ENCODE results near the gene MAML3.

Gene MAML3

DNA sequence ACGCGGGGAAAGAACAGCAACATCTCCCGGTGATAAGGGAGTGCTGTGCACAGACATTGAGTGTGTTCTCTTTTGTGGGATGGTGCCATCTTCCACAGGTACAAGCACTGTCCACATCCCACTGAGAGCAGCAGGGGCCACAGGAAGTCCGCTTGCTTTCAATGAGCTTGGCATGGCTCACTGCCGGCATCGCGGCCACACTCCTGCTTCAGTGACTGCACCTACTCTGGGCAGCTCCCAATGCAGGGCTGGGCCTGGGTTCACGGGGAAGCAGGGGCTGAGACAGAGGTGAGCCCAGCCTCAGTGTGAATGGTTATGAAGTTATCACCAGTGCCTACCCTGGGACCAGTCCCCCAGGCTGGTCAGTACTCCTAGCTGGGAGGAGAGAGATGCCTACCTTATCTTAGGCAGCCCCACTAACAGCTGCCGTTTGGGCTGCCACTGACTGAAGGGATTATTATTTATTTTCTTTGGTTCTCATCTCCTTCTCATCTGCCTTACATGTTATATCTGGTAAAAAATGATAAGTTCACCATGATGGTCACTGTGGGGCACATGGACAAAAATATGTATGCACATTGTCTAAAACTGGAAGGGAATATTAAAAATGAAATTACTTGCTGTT, 389.2 kb downstream of the MAML3 start:
- Mint-ChIP-seq H3K36me3 (ENCODE audit: low read depth) (no peaks in the 10 kb centered on the region), H3K9me3 (no peaks in the 10 kb centered on the region), H3K27ac (no peak overlapping the region), H3K4me3 (no peak overlapping the region), H3K4me1 (ENCODE audit: low read depth) (no peaks in the 10 kb centered on the region), H3K27me3 (no peaks in the 10 kb centered on the region)
- DNase-seq, result no peak

- no peaks in the 10 kb centered on the region for H3K36me3 Mint-ChIP-seq (ENCODE audit: low read depth)
- H3K4me1 Mint-ChIP-seq (ENCODE audit: low read depth), result no peaks in the 10 kb centered on the region
- no peak for DNase-seq
- no peaks in the 10 kb centered on the region for H3K27me3 Mint-ChIP-seq
- H3K27ac Mint-ChIP-seq, result no peak overlapping the region
- no peak overlapping the region for H3K4me3 Mint-ChIP-seq
- H3K9me3 Mint-ChIP-seq, result no peaks in the 10 kb centered on the region
These were observed 389.8 kb downstream of the MAML3 start for GRCh38 chr4:139764182-139764581.

- no peaks in the 10 kb centered on the region for H3K36me3 Mint-ChIP-seq (ENCODE audit: low read depth)
- H3K4me3 Mint-ChIP-seq, result no peak overlapping the region
- no peaks in the 10 kb centered on the region for H3K27me3 Mint-ChIP-seq
- H3K4me1 Mint-ChIP-seq (ENCODE audit: low read depth), result no peaks in the 10 kb centered on the region
- H3K27ac Mint-ChIP-seq, result no peak overlapping the region
- no peaks in the 10 kb centered on the region for H3K9me3 Mint-ChIP-seq
- DNase-seq, result no peak
These were observed 390.3 kb downstream of the MAML3 start for GRCh38 chr4:139763672-139764071.

DNA sequence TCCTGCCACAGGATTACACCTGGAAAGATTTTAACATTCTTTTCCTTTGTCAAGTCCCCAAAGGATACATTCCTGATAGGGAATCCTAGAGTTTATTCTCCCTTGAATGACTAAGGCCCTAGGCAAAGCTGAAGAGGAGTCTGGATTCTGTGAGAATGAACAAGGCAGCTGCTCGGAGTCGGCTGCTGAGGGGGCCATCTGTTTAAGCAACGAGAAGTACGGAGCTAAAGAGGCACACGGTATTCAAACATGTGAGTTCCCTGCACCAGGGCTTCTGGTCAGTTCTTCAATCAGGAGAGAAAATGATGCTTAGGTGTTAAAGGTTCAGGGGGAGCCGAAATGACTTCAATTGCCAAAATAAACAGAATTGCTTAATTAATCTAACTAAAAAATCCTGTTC, 390.8 kb downstream of the MAML3 start:
- Mint-ChIP-seq H3K27ac (no peak overlapping the region), H3K4me1 (ENCODE audit: low read depth) (no peaks in the 10 kb centered on the region), H3K9me3 (no peaks in the 10 kb centered on the region), H3K36me3 (ENCODE audit: low read depth) (no peaks in the 10 kb centered on the region), H3K27me3 (no peaks in the 10 kb centered on the region), H3K4me3 (no peak overlapping the region)
- no peak for DNase-seq

DNA sequence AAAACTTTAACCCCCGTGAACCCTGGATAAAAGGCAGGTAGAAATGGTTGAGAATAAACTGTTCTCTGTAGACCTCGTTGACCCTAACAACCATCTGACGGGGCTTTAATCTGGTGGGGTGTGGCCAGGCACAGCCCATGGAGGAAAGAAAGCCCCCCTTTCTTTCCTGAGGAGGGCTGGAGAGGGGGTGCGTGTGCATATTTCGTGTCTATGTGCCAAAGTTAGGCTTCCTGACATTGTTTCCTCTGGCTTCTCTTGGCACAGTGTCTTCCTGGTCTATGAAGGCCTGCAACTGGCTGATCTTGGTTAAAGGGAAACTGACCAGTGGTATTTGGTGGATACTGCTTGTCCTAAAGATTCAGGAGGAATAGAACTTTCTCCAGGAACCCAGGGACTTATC, 391.3 kb downstream of the MAML3 start:
- Mint-ChIP-seq H3K9me3 (no peaks in the 10 kb centered on the region), H3K27ac (no peak overlapping the region), H3K4me1 (ENCODE audit: low read depth) (peaks cover 2% of the 10 kb centered on the region), H3K4me3 (no peak overlapping the region), H3K36me3 (ENCODE audit: low read depth) (no peaks in the 10 kb centered on the region), H3K27me3 (no peaks in the 10 kb centered on the region)
- no peak for DNase-seq

DNA sequence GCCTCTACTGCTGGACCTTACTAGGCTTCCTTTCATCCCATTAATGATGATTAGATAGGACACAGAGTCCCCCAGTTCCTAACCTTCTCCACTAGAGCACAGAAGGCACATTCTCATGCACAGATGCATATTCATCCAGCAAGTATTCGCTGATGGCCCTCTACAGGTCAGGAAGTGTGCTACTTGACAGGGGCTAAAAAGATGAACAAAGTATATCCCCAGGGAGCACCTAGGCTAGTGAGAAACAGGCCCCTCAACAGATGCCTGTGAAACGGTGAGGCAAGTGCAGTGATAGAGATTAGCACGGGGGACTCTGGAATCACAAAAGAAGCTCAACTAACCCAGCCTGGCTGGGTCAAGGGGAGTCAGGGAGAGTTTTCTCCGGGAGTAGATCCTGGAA, 392.5 kb downstream of the MAML3 start:
- no peaks in the 10 kb centered on the region for H3K27me3 Mint-ChIP-seq
- no peak overlapping the region for H3K27ac Mint-ChIP-seq
- peaks cover 2% of the 10 kb centered on the region for H3K4me1 Mint-ChIP-seq (ENCODE audit: low read depth)
- H3K36me3 Mint-ChIP-seq (ENCODE audit: low read depth), result no peaks in the 10 kb centered on the region
- no peak for DNase-seq
- H3K4me3 Mint-ChIP-seq, result no peak overlapping the region
- no peaks in the 10 kb centered on the region for H3K9me3 Mint-ChIP-seq

DNA sequence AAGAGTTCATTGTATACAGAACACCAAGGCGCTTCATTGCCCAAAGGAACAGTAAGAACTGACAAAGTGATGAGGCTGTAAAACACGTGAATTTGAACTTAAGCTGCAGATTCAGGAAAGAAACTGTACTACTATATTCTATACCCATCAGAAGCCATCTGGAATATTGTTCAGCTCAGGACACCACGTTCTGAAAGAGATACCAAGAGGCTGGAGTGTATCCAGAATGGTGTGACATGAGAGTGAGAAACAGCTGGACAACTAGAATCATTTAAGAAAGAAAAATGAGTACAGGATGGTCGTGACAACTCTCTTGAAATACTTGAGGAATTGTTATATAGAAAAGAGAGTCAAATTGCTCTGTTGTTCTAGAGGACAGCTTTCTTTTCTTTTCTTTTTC, 393.4 kb downstream of the MAML3 start:
- Mint-ChIP-seq H3K27ac (no peak overlapping the region), H3K9me3 (no peaks in the 10 kb centered on the region), H3K4me1 (ENCODE audit: low read depth) (peaks cover 2% of the 10 kb centered on the region), H3K4me3 (no peak overlapping the region), H3K36me3 (ENCODE audit: low read depth) (no peaks in the 10 kb centered on the region), H3K27me3 (no peaks in the 10 kb centered on the region)
- no peak for DNase-seq

GRCh38 chr4:139759097-139759496, 394.9 kb downstream of the MAML3 start:
- no peaks in the 10 kb centered on the region for H3K9me3 Mint-ChIP-seq
- peaks cover 2% of the 10 kb centered on the region for H3K4me1 Mint-ChIP-seq (ENCODE audit: low read depth)
- no peaks in the 10 kb centered on the region for H3K36me3 Mint-ChIP-seq (ENCODE audit: low read depth)
- no peak for DNase-seq
- no peaks in the 10 kb centered on the region for H3K27me3 Mint-ChIP-seq
- no peak overlapping the region for H3K27ac Mint-ChIP-seq
- no peak overlapping the region for H3K4me3 Mint-ChIP-seq

- DNase-seq, result no peak
- Mint-ChIP-seq H3K27ac (no peak overlapping the region), H3K36me3 (ENCODE audit: low read depth) (no peaks in the 10 kb centered on the region), H3K9me3 (no peaks in the 10 kb centered on the region), H3K4me1 (ENCODE audit: low read depth) (peaks cover 2% of the 10 kb centered on the region), H3K4me3 (no peak overlapping the region), H3K27me3 (no peaks in the 10 kb centered on the region)
These were observed 397.4 kb downstream of the MAML3 start for GRCh38 chr4:139756391-139757180.

DNA sequence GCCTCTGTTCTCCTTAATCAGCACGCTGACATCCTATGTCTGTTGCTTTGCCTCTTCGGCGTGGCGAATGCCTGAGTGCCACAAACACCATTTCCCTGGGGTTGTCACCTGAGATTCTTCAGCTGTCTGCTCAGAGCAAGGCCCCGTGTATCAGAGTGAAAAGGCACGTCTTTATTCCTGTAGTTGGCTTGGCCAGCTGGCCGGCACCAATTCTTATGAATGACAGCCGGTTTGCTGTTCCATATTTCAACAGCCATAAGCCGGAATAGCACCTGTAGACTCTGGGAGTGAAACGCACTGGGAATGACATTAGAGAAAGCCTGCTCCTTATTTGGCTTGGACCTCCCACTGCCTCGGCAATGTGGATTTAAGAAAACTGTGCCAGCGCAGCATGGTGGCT, 399.0 kb downstream of the MAML3 start:
- DNase-seq, result no peak
- Mint-ChIP-seq H3K27ac (no peak overlapping the region), H3K27me3 (no peaks in the 10 kb centered on the region), H3K9me3 (no peaks in the 10 kb centered on the region), H3K36me3 (ENCODE audit: low read depth) (no peaks in the 10 kb centered on the region), H3K4me3 (no peak overlapping the region), H3K4me1 (ENCODE audit: low read depth) (peaks cover 7% of the 10 kb centered on the region)

GRCh38 chr4:139753686-139754085, 400.3 kb downstream of the MAML3 start:
- peaks cover 7% of the 10 kb centered on the region for H3K4me1 Mint-ChIP-seq (ENCODE audit: low read depth)
- no peaks in the 10 kb centered on the region for H3K27me3 Mint-ChIP-seq
- DNase-seq, result no peak
- H3K36me3 Mint-ChIP-seq (ENCODE audit: low read depth), result no peaks in the 10 kb centered on the region
- no peaks in the 10 kb centered on the region for H3K9me3 Mint-ChIP-seq
- H3K27ac Mint-ChIP-seq, result no peak overlapping the region
- H3K4me3 Mint-ChIP-seq, result no peak overlapping the region

DNA sequence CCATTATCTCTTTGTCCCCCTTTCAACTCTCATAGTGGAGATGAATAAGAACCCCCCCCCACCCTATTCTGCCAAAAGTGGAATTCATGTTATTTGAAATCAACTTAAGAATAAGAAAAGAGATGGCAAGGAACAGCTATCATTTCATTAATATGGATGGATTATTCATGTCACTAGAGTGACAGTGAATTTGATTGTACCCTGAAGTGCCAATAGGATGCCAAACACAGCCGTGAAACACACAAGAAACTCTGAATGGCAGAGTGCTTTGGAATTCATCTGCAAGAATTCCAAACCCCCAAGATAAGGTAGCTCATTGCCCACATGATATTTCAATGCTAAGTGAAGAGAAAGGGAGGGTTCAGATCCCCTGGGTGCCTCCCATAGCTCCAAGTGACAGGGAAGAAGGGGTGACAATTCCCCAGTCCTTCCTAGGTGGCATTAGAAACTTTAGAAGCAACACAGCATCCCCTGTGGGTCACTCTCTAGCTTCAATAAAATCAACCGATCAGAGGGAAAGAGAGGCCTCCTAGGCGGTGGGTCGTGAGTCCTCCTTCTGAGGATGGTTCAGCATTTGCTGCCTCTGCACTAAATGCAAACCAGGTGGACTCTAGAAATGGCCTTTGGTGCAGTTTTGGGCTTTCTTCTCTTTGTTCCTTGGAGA, 404.0 kb downstream of the MAML3 start:
- no peak overlapping the region for H3K4me3 Mint-ChIP-seq
- no peaks in the 10 kb centered on the region for H3K27me3 Mint-ChIP-seq
- H3K4me1 Mint-ChIP-seq (ENCODE audit: low read depth), result peaks cover 8% of the 10 kb centered on the region
- no peak overlapping the region for H3K27ac Mint-ChIP-seq
- no peaks in the 10 kb centered on the region for H3K36me3 Mint-ChIP-seq (ENCODE audit: low read depth)
- H3K9me3 Mint-ChIP-seq, result no peaks in the 10 kb centered on the region
- no peak for DNase-seq

- Mint-ChIP-seq H3K4me1 (ENCODE audit: low read depth) (peaks cover 8% of the 10 kb centered on the region), H3K4me3 (no peak overlapping the region), H3K27ac (no peak overlapping the region), H3K27me3 (no peaks in the 10 kb centered on the region), H3K9me3 (no peaks in the 10 kb centered on the region), H3K36me3 (ENCODE audit: low read depth) (no peaks in the 10 kb centered on the region)
- DNase-seq, result no peak
These were observed 404.6 kb downstream of the MAML3 start for GRCh38 chr4:139749338-139749737.

GRCh38 chr4:139746431-139747171, 407.4 kb downstream of the MAML3 start:
- Mint-ChIP-seq H3K4me1 (ENCODE audit: low read depth) (peaks cover 8% of the 10 kb centered on the region), H3K4me3 (no peak overlapping the region), H3K9me3 (no peaks in the 10 kb centered on the region), H3K27me3 (no peaks in the 10 kb centered on the region), H3K27ac (no peak overlapping the region), H3K36me3 (ENCODE audit: low read depth) (no peaks in the 10 kb centered on the region)
- DNase-seq, result no peak
